22Rv1 (cell line): ENCODE results near the gene PFN1.

ENCODE experiments used
- H3K27ac ChIP-seq: fragments of 450-650 bp; 2 replicates; pipeline ENCODE4 v1.5.1; 2017
- ZFX ChIP-seq: fragments of 450-650 bp; IDR thresholded peaks from 2 replicates; pipeline ENCODE4 v1.6.1; 2017; ENCODE audit warnings: antibody characterized with exemption, borderline replicate concordance
- TF ChIP-seq, protein P1 (sequence below): fragments of 450-650 bp; IDR thresholded peaks from 2 replicates; pipeline ENCODE4 v1.5.1; 2017; ENCODE audit warnings: mild to moderate bottlenecking

The PFN1 gene

GRCh38 chr17:4982305-4982704, 34.0 kb upstream of the PFN1 start:
- TF ChIP-seq ZFX = no peak
- no peak overlapping the region for H3K27ac ChIP-seq

- no peak overlapping the region for H3K27ac ChIP-seq
Measured at GRCh38 chr17:4980644-4981216, 32.4 kb upstream of the PFN1 start.

DNA sequence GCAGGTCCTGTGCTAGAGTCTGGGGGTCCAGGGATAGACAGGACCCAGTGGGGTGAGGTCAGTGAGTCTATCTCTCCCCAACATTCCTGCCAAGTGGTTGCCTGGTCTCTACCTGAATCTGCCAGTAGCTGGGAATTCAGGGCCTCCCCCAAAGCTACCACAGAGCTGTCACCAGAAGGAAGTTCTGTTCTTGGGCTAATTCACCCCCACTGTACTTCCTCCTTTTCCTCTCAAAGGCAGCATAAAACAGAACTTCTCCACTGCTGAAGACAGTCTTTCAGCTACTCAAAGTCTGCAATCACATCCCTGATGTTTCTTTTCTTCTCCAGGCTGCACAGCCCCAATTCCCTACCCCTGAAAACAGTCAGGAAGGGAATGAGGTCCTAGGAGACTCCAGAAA, 30.4 kb upstream of the PFN1 start:
- TF ChIP-seq ZFX = no peak
- TF ChIP-seq, protein P1, sequence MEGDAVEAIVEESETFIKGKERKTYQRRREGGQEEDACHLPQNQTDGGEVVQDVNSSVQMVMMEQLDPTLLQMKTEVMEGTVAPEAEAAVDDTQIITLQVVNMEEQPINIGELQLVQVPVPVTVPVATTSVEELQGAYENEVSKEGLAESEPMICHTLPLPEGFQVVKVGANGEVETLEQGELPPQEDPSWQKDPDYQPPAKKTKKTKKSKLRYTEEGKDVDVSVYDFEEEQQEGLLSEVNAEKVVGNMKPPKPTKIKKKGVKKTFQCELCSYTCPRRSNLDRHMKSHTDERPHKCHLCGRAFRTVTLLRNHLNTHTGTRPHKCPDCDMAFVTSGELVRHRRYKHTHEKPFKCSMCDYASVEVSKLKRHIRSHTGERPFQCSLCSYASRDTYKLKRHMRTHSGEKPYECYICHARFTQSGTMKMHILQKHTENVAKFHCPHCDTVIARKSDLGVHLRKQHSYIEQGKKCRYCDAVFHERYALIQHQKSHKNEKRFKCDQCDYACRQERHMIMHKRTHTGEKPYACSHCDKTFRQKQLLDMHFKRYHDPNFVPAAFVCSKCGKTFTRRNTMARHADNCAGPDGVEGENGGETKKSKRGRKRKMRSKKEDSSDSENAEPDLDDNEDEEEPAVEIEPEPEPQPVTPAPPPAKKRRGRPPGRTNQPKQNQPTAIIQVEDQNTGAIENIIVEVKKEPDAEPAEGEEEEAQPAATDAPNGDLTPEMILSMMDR = no peak
- H3K27ac ChIP-seq = no peak overlapping the region

More at GRCh38 chr17:4980644-4981216, 32.4 kb upstream of the PFN1 start:
- TF ChIP-seq, protein P1 = peak; percentile 79
- no peak for TF ChIP-seq ZFX

DNA sequence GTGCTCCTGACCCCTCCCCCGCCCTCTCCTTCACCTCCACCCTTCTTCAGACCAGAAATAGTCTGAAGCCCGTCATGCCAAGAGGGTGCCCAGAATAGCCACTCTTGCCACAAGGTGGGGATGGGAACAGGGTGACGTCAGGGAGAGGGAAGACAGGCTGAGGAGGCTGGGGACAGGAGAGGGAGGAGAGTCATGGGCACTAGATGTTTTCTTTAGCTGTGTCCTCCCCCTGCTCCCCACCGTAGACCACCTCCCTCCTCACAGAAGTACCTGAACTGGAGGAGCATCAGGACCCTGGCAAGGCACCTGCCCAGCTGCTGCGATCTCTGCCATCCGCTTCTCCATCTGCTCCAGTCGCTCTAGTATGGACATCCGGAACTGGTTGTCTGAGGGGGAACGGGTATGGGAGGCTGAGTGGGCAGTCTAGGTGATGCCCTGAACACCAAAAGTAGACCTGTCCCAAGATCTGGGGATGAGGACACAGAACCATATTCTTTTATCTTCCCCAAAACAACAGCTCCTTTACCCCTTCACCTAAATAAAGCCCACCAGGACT, 25.9 kb upstream of the PFN1 start:
- no peak overlapping the region for H3K27ac ChIP-seq
- TF ChIP-seq ZFX = no peak
- TF ChIP-seq, protein P1 = no peak

DNA sequence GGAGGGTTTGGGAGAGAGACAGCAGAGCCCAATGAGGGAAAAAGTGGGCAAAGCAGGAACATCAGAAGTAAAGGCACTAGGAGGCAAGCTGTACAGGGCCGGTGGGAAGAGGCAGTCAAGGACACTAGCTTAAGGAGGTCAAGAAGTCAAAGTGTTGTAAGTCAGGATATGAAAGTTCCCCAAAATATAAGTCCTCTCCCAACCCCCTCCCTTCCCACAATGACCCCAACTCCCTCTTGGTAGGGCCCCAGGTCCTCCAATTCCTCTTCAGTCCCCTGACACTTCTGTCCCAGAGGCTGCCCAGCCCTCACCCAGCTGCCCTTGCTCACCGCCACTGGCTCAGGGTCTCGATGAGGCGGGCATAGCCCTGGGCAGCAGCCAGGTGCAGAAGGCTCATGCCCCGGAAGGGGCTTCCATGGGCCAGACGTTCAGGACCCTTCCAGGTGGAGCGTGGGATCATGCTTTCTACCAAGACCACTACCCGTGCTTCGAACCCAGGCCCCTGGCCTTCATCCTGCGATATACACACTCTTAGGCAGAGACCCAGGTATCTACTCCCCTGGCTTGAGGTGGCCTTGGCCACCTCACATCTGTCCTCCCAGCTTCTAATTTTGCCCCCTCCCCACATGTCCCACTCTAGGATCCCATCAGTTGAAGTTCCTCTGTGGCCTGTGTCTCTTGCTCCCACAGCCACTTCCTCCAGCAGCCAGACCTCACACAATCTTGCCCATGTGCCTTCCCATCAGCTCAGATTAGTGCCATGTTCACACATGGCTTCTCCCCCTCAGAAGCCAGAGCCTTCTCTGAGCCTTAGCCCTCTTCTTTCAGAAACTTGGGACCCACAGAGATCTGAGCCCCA, 25.2 kb upstream of the PFN1 start:
- TF ChIP-seq, protein P1 = no peak
- no peak for TF ChIP-seq ZFX
- H3K27ac ChIP-seq = no peak overlapping the region

GRCh38 chr17:4972752-4973151, 24.4 kb upstream of the PFN1 start:
- no peak for TF ChIP-seq ZFX
- TF ChIP-seq, protein P1 = no peak
- no peak overlapping the region for H3K27ac ChIP-seq

DNA sequence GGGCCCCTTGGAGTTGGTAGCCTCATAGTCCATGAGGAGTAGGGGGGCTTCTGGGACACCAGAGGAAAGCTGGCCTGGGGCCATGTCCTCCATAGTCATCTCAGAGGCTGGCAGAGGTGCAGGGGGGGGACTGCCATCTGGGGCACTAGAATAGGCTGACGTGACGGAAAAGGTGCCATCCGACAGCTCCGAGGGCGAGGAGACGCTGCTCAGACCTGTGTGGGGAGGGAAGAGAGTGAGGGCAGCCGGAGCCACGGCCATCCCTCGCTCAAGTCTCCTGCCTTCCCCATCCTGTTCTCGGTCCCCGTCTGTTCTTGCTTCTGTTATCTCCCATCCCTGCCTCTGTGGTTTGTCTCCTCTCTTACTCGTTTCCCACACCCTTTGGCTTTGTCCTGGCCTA, 24.0 kb upstream of the PFN1 start:
- H3K27ac ChIP-seq = no peak overlapping the region

More for the DNA sequence above, 24.0 kb upstream of the PFN1 start:
- TF ChIP-seq, protein P1 = no peak
- no peak for TF ChIP-seq ZFX
